Suprapubic skin (tissue), 4 donors: ENCODE results near the gene MTA1. TPM values are rescaled to one million over a fixed set of nuclear protein-coding genes. Genes with fewer than 3 reads are reported as not detected.

Source experiments
- DNase-seq, 2 donors: peaks; one replicate each; pipeline ENCODE4 v3.0.0-alpha.2; 2019; ENCODE audit warnings: low spot score in 2 of 2
- H3K27ac ChIP-seq: fragments of 200-600 bp; sonication (generic); one replicate; pipeline ENCODE4 v1.5.1; 2019
- H3K27me3 ChIP-seq: fragments of 200-600 bp; sonication (generic); one replicate; pipeline ENCODE4 v1.5.1; 2019
- H3K36me3 ChIP-seq: fragments of 200-600 bp; sonication (generic); one replicate; pipeline ENCODE4 v1.5.1; 2019
- H3K4me1 ChIP-seq: fragments of 200-600 bp; sonication (generic); one replicate; pipeline ENCODE4 v1.5.1; 2019
- H3K4me3 ChIP-seq: fragments of 200-600 bp; sonication (generic); one replicate; pipeline ENCODE4 v1.5.1; 2019; ENCODE audit warnings: mild to moderate bottlenecking
- H3K9me3 ChIP-seq: fragments of 200-600 bp; sonication (generic); one replicate; pipeline ENCODE4 v1.5.1; 2019
- CTCF ChIP-seq, 2 donors: fragments of 200-600 bp in 1 of 2; fragments of 450-650 bp in 1 of 2; sonication (generic) in 1 of 2; IDR thresholded peaks; one replicate each; pipeline ENCODE4 v1.5.1; 2016 to 2019; ENCODE audit warnings: antibody characterized with exemption in 2 of 2, mild to moderate bottlenecking in 1 of 2, moderate library complexity in 1 of 2
- EP300 ChIP-seq: sonication (generic); formaldehyde crosslinking; IDR thresholded peaks from one replicate; pipeline ENCODE4 v1.6.1; 2017; ENCODE audit warnings: antibody characterized with exemption
- POLR2A ChIP-seq, 2 donors: fragments of 450-650 bp; IDR thresholded peaks; one replicate each; pipeline ENCODE4 v1.6.1; 2017; ENCODE audit warnings: antibody characterized with exemption in 2 of 2, mild to moderate bottlenecking in 2 of 2, moderate library complexity in 2 of 2
- POLR2AphosphoS5 ChIP-seq, 3 donors: sonication (generic); formaldehyde crosslinking; IDR thresholded peaks; one replicate each; pipeline ENCODE4 v1.6.1; 2017; ENCODE audit warnings: antibody characterized with exemption in 3 of 3
- WGBS: methylation state at CpG from one replicate; pipeline ENCODE4 v1.1.5; 2018; 5-methylcytosine and 5-hydroxymethylcytosine counted together
- total RNA-seq, 4 donors: library from RNA; depleted of rRNA; stranded (reverse); fragments of >200 nt; gene quantifications; one replicate each; pipeline ENCODE4 v1.1.0, GENCODE V29; 2016

MTA1 gene
- total RNA-seq, 4 donors from 2014 or later = 38.1 to 107 (median 59.5) TPM

GRCh38 chr14:105460116-105460515 is 40.5 kb downstream of the MTA1 start:
- H3K4me3 ChIP-seq = no peak overlapping the region
- no peaks in the 10 kb centered on the region for H3K4me1 ChIP-seq
- no peak for DNase-seq
- TF ChIP-seq POLR2A (IDR thresholded peaks at IDR 0.05) (no peak), EP300 (no peak), POLR2AphosphoS5 (IDR thresholded peaks at IDR 0.05) (no peak), CTCF (IDR thresholded peaks at IDR 0.05) (no peak)
- no peaks in the 10 kb centered on the region for H3K9me3 ChIP-seq
- no peak overlapping the region for H3K27ac ChIP-seq
- 97% methylated on average over 11 of the region's 17 CpGs for WGBS
- H3K36me3 ChIP-seq = peaks cover 81% of the 10 kb centered on the region
- no peaks in the 10 kb centered on the region for H3K27me3 ChIP-seq

- no peak overlapping the region for H3K27ac ChIP-seq
- DNase-seq = no peak
- WGBS = 88% methylated on average over 15 of the region's 17 CpGs
- no peaks in the 10 kb centered on the region for H3K27me3 ChIP-seq
- no peaks in the 10 kb centered on the region for H3K4me1 ChIP-seq
- H3K36me3 ChIP-seq = peaks cover 81% of the 10 kb centered on the region
- no peaks in the 10 kb centered on the region for H3K9me3 ChIP-seq
- H3K4me3 ChIP-seq = no peak overlapping the region
- TF ChIP-seq POLR2A (IDR thresholded peaks at IDR 0.05) = no peak
- TF ChIP-seq POLR2AphosphoS5 (IDR thresholded peaks at IDR 0.05) = no peak
- no peak for TF ChIP-seq CTCF (IDR thresholded peaks at IDR 0.05)
- TF ChIP-seq EP300 = no peak
Measured at GRCh38 chr14:105460616-105461015, 41.0 kb downstream of the MTA1 start.

- peaks cover 12% of the 10 kb centered on the region for H3K4me1 ChIP-seq
- whole genome bisulfite sequencing = 86% methylated on average over 9 of the region's 18 CpGs
- H3K27ac ChIP-seq = no peak overlapping the region
- no peak overlapping the region for H3K4me3 ChIP-seq
- no peaks in the 10 kb centered on the region for H3K27me3 ChIP-seq
- H3K36me3 ChIP-seq = peaks cover 81% of the 10 kb centered on the region
- no peak for TF ChIP-seq EP300
- TF ChIP-seq POLR2A (IDR thresholded peaks at IDR 0.05) = no peak
- TF ChIP-seq CTCF (IDR thresholded peaks at IDR 0.05) = no peak
- no peak for TF ChIP-seq POLR2AphosphoS5 (IDR thresholded peaks at IDR 0.05)
- no peaks in the 10 kb centered on the region for H3K9me3 ChIP-seq
- no peak for DNase-seq
Measured at GRCh38 chr14:105461903-105462302, 42.3 kb downstream of the MTA1 start.

- no peak for TF ChIP-seq POLR2A (IDR thresholded peaks at IDR 0.05)
- no peak for TF ChIP-seq CTCF (IDR thresholded peaks at IDR 0.05)
- no peak for TF ChIP-seq POLR2AphosphoS5 (IDR thresholded peaks at IDR 0.05)
- no peak for TF ChIP-seq EP300
- no peak overlapping the region for H3K27ac ChIP-seq
- H3K36me3 ChIP-seq = peaks cover 76% of the 10 kb centered on the region
- DNase-seq = no peak
- H3K9me3 ChIP-seq = no peaks in the 10 kb centered on the region
- H3K4me3 ChIP-seq = no peak overlapping the region
- H3K4me1 ChIP-seq = peaks cover 38% of the 10 kb centered on the region
- 90% methylated on average over 5 of the region's 33 CpGs for WGBS
- no peaks in the 10 kb centered on the region for H3K27me3 ChIP-seq
Measured at GRCh38 chr14:105464501-105464900, 44.9 kb downstream of the MTA1 start.

- TF ChIP-seq POLR2A (IDR thresholded peaks at IDR 0.05) = no peak
- no peak for TF ChIP-seq POLR2AphosphoS5 (IDR thresholded peaks at IDR 0.05)
- TF ChIP-seq CTCF (IDR thresholded peaks at IDR 0.05) = no peak
- TF ChIP-seq EP300 = no peak
- no peak overlapping the region for H3K27ac ChIP-seq
- WGBS = 88% methylated on average over 9 of the region's 20 CpGs
- no peaks in the 10 kb centered on the region for H3K9me3 ChIP-seq
- no peaks in the 10 kb centered on the region for H3K27me3 ChIP-seq
- no peak for DNase-seq
- peaks cover 43% of the 10 kb centered on the region for H3K4me1 ChIP-seq
- no peak overlapping the region for H3K4me3 ChIP-seq
- H3K36me3 ChIP-seq = peaks cover 78% of the 10 kb centered on the region
Measured at GRCh38 chr14:105465209-105466031, 45.8 kb downstream of the MTA1 start.
